Measurements from ENCODE around the gene TRPM8.

DNA sequence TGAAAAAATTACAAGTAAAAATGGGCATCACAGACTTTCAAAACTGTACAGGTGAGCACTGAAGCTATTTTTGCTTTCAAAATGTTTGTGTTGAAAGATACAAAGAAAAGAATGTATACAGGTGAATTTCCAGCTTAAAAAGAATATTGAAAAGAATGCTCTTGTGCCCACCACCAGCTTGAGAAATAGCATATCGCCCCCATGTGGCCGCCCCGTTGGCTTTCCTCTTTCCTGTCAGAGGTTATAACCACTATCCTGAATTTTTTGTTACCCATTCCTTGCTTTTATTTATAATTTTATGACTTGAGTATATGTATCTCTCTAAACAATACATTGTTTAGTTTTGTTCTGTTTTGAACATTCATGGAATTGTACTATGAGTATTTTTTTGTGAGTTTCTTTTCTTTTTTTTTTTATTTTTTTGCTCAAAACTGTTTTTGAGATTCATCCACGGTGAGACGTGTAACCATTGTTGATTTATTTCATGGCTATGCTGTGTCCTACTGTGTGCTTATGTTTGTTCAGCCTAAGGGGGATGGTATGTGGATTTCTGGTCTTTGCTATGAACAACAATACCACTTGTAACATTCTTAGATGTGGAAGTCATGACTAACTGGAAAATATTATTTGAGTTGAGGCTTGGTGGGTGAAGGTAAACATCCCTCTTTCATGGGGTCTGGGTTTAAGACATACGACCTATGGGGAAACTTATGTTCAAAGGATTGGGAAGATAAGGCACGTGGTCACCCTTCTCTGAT lies 11.6 kb downstream of the TRPM8 start:
- TF ChIP-seq, protein P1, sequence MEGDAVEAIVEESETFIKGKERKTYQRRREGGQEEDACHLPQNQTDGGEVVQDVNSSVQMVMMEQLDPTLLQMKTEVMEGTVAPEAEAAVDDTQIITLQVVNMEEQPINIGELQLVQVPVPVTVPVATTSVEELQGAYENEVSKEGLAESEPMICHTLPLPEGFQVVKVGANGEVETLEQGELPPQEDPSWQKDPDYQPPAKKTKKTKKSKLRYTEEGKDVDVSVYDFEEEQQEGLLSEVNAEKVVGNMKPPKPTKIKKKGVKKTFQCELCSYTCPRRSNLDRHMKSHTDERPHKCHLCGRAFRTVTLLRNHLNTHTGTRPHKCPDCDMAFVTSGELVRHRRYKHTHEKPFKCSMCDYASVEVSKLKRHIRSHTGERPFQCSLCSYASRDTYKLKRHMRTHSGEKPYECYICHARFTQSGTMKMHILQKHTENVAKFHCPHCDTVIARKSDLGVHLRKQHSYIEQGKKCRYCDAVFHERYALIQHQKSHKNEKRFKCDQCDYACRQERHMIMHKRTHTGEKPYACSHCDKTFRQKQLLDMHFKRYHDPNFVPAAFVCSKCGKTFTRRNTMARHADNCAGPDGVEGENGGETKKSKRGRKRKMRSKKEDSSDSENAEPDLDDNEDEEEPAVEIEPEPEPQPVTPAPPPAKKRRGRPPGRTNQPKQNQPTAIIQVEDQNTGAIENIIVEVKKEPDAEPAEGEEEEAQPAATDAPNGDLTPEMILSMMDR (IDR thresholded peaks at IDR 0.05) = no peak
- TF ChIP-seq POLR2A (IDR thresholded peaks at IDR 0.05) = no peak

Measured in uterus (tissue), 2 donors.